ENCODE results near the gene ITPKB.

ITPKB gene

GRCh38 chr1:226597616-226598454, 141.2 kb downstream of the ITPKB start:
- no peak for DNase-seq

- no peak for DNase-seq
These were observed 142.4 kb downstream of the ITPKB start for GRCh38 chr1:226596531-226597165.

- no peak for DNase-seq
These were observed 145.5 kb downstream of the ITPKB start for GRCh38 chr1:226593541-226593940.

- no peak for DNase-seq
These were observed 148.5 kb downstream of the ITPKB start for GRCh38 chr1:226590614-226591013.

GRCh38 chr1:226589008-226589733, 149.9 kb downstream of the ITPKB start:
- no peak for DNase-seq

GRCh38 chr1:226588484-226588883, 150.6 kb downstream of the ITPKB start:
- DNase-seq = no peak

- no peak for DNase-seq
These were observed 152.2 kb downstream of the ITPKB start for GRCh38 chr1:226586650-226587422.

- DNase-seq = no peak
These were observed 153.0 kb downstream of the ITPKB start for GRCh38 chr1:226586116-226586515.

GRCh38 chr1:226584164-226584563, 154.9 kb downstream of the ITPKB start:
- no peak for DNase-seq

GRCh38 chr1:226582966-226583365, 156.1 kb downstream of the ITPKB start:
- no peak for DNase-seq

All from activated CD4-positive, alpha-beta T cell treated with anti-CD3 and anti-CD28 coated beads for 4 hours (primary cell).